ENCODE results near the gene PGLYRP1. TPM values are rescaled to one million over a fixed set of nuclear protein-coding genes. Genes with fewer than 3 reads are reported as not detected.

Gene PGLYRP1
- polyA plus RNA-seq, 4 donors: 0.44 to 1.3 TPM; not detected in 2

DNA sequence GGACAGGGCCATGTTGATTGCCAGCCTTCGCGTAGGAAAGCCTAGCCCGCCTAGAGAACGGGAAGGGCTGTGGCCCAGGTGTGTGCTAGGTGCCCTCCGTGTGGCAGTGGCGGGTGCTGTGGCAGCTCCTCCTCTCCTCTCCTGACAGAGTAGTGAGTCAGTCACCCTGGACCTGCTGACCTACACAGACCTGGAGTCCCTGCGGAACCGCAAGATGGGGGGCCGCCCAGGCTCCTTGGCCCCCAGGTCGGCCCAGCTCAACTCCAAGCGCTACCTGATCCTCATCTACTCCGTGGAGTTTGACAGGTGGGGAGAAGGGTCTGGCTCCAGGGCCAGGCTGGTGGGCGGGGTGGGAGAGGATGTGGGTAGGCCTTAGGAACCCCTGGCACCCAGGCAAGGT, 16.4 kb downstream of the PGLYRP1 start:
- DNase-seq (ENCODE audit: low read depth in 4 of 4, low spot score in 3 of 4): no peak

DNA sequence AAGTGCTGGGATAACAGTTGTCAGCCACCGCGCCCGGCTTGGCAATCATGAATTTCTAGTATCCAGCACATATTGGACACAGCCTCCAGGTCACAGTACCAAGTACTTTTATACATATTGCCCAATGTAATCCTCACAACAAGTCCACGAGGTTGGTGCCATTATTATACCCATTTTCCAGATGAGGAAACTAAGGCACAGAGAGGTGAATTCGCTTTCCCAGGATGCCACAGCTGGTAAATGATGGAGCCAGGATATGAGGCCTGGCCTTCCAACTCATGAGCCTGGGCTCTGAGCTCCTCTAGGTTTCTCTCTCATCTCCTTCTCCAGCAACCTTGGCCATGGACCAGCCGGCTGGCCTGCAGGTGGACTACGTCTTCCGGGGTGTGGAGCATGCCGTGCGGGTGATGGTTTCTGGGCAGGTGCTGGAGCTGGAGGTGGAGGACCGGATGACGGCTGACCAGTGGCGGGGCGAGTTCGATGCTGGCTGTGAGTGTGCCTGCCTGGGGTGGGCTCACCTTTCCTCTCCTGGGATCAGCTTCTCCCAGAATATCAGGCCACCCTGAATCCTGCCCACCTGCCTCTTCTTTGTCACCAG, 20.1 kb downstream of the PGLYRP1 start:
- DNase-seq (ENCODE audit: low read depth in 4 of 4, low spot score in 3 of 4): no peak

DNA sequence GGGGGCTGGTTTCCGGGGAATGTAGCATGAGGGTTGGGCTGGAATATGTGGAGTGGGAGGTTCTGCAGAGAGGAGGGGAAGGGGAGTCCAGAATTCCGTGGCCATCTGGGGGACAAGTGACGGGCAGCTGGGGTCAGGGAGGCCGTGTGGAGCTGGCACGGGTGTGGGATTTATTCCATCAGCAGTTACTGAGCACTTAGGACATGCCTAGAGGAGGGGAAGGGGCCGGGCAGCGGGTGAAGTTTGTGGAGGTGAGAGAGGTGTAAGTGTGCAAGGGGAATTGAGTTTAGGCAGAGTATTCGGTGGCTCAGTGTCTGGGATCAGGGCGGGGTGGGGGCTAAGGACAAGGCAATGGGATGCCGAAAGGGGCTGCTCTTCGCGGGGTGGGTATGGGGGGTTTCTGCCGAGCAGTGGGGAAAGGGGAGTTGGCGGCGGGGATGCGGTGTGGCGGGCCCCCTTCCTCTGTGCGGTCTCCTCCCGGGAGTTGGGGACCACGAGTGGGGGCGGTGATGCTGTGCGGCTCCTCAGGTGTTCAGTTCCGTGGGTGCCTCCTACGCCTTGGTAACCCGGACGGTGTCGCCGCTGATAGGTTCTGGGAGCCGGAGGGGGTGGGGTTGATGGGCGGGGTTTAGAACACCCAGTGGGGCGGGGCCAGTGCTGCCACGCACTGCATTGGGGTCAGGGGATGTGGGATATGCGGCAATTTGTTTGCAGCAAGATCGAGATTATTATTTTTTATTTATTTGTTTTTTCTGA, 22.2 kb downstream of the PGLYRP1 start:
- DNase-seq (ENCODE audit: low read depth in 4 of 4, low spot score in 3 of 4): no peak

DNA sequence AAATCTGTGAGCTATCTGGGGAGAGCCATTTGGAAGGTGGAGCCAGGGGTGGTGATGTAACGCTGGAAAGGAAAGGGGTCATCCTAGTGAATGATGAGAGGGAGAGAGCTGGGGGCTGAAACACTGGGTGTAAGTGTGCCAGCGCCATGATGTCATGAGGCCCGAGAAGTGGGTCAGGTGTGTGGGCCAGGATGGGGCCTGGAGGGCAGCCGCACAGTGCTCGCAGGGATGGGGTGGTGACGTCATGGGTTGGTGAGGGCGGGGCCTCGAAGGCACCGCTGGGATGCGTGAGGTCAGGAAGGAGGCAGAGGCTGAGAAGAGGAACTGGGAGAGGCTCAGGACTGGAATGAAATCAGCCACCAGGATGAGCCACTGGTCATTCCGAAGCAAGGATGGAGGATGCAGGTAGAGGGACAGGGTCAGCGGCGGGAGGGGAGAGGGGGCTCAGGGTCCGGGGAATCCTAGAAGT, 23.2 kb downstream of the PGLYRP1 start:
- DNase-seq (ENCODE audit: low read depth in 4 of 4, low spot score in 3 of 4): no peak

DNA sequence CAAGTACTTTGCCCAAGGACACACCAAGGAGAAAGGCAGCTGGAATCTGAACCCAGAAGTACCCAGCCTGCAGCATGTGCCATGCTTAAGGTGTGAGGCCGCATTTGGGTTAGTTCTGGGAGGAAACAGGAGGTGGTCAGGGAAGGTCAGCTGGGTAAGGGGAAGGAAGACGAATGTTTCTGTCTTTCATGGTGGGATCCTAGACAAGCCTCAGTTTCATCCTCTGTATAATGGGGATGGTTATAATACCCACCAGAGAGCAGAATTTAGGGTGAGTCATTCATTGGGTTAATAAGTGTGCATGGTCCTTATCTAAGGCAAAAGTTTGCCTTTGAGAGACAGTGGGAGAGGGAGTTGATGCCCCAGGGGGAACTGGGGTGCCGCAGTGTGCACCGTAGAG, 24.0 kb downstream of the PGLYRP1 start:
- no peak for DNase-seq (ENCODE audit: low read depth in 4 of 4, low spot score in 3 of 4)

DNA sequence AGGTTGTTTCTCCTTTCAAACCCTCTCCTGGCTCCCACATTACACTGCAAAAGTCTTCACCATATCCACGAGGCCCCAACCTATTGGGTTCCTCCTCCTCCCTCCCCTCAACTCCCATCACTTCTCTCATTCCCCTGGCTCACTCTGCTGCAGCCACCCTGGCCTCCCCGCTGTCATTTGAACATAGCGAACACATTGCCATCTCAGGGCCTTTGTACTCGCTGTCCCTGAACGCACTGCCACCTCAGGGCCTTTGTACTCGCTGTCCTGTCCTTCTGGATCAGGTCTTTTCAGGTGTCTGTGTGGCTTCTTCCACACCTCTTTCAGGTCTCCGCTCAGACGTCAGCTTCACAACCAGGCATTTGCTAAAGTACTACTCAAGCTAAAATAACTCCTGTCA, 25.9 kb downstream of the PGLYRP1 start:
- no peak for DNase-seq (ENCODE audit: low read depth in 4 of 4, low spot score in 3 of 4)

DNA sequence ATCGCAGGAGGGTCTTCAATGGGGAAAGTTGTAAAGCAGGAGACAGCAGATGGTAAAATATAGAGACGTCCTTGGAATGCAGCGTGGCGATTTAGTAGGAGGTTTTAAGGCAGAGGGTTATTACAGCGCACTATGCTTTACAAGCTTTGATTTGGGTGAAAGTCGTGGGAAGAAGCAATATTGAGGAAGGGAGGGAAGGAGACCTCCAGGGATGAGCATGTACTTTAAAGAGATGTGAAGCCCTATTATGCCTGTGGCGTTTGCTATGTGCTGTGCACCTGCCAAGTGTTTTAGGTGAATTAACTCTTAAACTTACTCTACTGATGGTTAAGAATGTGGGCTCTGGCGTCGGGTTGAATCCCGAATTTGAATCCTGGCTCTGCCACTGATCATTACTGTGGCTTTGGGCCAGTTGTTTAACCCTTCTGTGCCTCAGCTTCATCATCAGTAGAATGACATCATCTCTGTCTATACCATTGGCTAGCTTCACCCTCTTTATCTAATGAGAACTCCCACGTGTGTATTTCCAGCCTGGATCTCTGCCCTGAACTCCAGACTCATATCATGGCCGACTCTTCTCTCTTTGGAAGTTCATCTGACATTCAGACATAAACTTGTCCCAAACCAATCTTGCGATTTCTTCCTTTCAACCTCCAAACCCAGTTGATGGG, 27.0 kb downstream of the PGLYRP1 start:
- no peak for DNase-seq (ENCODE audit: low read depth in 4 of 4, low spot score in 3 of 4)

DNA sequence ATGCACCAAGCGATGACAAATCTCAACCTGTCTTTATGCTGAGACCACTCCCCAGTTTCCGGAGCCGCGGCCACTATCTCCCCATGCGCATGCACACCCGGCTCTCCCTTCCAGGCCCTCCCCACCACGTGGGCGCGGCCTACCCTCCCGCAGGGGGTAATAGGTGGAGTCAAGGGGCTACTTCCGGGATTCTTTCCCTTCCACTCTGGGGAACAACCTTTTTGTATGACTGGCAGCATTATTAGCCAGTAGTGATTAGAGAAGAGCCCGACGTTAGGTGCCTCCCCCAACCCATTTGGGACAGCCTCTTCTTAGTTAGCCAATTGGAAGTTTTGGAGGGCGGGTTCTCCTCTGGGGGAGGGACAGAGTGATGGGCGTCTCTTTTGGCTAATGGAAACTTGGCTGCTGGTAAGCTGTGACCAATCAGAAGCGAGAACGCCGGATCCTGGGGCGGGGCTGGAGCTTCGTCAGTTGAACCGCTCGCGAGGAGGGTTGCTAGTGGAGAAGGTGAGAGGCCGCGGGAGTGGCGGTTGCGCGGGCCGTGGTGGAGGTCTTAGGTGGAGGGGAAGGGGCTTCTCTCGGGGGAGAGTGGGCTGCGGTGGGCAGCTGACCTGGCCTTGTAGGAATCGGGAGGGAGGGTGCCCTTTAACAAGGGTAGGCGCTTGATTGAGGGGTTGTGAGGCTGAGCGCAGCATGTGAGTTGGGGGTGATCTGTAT, 27.7 kb downstream of the PGLYRP1 start, which contains the start of gene CCDC61:
Gene CCDC61 (plus strand): TSS at position 470 of the 717 bp plus-strand sequence. CDS start 7,552 bp downstream, outside the sequence.
- DNase-seq (ENCODE audit: low read depth in 4 of 4, low spot score in 3 of 4): peak; percentile 98 to 100 (median 100)

DNA sequence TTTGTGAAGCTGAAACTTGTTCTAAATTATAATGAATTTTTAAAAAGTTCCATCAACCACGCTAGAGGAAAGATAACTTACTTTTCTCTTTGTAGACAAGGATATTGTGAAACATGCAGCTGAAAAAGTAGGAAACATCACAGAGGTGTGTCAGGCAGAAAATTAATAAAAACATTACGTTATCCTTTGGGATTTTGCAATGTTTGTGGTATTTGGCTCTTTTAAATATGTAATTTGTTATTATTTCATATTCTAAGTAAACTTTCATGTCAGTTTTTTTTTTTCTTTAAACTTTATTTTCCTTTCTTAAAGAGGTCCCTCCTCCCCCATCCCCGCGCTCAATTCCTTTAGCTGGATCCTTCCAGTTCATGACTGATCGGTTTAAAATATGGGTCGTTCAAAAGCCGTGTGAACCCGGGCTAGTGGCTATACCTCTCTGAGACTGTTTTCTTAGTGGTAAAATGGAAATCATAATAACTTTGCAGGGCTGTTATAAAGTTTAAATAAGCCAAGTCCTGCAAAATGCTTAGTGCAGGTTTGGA, 28.3 kb downstream of the PGLYRP1 start:
- no peak for DNase-seq (ENCODE audit: low read depth in 4 of 4, low spot score in 3 of 4)

DNA sequence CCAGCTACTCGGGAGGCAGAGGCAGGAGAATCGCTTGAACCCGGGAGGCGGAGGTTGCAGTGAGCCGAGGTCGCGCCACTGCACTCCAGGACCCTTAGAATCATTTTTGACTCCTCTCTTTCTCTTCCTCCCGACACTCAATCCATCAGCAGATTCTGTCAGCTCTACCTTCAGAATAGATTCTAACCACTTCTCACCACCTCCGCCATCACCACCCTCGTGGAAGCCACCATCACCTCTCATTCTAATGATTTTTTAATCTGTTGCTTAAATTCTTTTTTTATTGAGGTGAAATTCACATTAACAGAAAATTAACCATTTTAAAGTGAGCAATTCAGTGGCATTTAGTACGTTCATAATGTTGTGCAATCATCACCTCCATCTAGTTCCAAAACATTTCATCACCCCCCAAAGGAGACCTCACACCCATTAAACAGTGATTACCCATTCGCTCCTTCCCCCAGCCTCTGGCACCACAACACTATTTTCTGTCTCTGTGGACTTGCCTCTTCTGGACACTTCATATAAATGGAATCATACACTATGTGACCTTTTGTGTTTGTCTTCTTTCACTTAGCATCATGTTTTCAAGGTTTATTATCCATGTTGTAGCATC, 32.6 kb downstream of the PGLYRP1 start:
- no peak for DNase-seq (ENCODE audit: low read depth in 4 of 4, low spot score in 3 of 4)

DNA sequence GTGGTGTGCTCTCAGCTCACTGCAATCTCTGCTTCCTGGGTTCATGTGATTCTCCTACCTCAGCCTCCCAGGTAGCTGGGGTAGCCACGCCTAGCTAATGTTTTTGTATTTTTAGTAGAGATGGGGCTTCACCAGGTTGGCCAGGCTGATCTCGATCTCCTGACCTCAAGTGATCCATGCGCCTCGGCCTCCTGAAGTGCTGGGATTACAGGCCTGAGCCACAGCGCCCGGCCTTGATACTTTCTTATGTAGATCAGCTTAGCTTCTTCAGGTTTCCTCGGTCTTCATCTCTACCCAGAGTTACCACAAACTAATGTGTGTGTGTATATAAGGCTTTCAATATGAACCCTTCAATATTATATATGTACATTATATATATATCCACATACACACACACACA, 37.5 kb downstream of the PGLYRP1 start:
- no peak for DNase-seq (ENCODE audit: low read depth in 4 of 4, low spot score in 3 of 4)

DNA sequence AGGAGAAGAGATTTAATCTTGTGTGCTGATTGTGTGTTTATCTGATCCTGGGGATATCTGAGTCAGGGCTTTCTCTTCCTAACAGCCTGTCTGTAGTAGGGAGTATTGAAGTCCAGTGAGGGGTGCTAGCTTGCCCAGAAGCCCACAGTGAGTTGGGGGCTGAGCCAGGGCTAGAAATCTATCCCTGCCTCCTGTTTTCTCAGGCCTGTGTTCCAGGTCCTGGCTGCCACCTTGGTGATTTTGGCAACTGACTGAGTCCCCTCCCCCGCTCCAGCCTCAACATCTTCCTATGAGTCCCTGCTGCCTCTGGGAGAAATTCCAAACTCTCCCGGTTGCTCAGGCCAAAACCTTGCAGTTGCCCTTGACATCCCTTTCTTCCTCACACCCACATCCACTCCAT, 41.5 kb downstream of the PGLYRP1 start:
- no peak for DNase-seq (ENCODE audit: low read depth in 4 of 4, low spot score in 3 of 4)

DNA sequence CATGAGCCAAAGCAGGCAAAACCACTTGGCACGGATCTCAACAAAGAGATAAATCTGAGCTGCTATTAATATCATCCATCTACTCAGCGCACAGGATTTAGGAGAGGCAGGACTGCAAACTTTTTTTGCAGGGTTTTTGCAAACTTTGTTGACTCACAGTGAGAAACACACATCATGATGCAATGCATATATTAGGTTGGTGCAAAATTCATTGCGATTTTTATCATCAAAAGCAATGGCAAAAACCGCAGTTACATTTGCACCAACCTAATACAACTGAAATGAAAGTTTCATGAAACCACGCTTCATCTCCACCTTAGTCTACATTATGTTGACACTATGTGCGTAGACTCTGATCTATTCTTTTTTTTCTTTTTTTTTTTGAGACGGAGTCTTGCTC, 44.7 kb downstream of the PGLYRP1 start:
- DNase-seq (ENCODE audit: low read depth in 4 of 4, low spot score in 3 of 4): no peak

DNA sequence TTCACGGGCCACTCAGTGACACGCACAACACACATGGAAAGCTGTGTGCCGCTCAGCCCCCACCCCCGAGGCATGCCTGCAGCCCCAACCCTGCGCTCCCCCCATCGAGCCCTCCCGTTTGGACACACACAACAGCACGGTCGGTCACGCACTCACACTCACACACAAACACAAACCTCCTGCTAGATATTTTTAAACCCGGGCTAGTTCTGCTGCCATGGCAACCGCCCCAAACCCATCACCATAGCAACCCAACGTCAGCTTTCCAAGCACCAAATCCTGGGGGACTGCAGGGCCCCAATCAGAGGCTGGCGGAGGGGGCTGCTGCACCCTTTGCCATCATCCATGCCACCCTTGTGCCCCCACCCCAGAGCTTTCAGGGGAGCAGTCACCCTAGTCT, 46.7 kb downstream of the PGLYRP1 start:
- no peak for DNase-seq (ENCODE audit: low read depth in 4 of 4, low spot score in 3 of 4)

DNA sequence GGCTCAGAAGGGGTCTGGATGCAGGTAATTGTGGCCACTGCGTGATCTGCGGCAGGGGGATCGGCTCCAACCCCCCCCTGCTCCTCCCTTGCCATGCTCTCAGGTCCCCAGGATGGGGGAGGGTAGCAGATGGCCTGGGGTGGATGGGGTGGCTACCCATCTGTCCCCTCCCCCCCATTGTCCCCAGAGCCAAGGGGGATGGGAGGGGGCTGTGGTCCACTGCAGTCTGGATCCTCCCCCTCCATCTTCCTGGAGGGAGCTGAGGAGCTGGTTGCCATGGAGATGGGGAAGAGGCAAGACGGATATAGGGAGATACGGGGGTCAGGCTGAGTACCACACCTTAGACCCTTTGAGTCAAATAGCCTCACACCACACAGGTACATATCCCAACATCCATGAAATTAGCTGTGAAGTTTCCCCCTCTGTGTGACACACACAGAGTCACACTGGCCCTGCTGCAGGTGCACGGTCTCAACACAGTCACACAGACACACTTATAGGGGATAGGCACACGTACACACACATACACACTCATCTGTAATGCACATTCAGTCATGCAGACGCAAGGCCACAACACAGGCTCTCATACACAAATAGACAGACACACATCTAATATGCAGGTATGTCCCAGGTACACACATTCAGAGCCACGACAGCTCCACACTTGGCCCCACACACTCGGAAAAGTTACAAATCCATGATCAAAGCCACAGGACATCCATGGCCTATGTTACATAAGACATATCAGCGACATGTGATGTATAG, 47.4 kb downstream of the PGLYRP1 start:
- DNase-seq (ENCODE audit: low read depth in 4 of 4, low spot score in 3 of 4): no peak

DNA sequence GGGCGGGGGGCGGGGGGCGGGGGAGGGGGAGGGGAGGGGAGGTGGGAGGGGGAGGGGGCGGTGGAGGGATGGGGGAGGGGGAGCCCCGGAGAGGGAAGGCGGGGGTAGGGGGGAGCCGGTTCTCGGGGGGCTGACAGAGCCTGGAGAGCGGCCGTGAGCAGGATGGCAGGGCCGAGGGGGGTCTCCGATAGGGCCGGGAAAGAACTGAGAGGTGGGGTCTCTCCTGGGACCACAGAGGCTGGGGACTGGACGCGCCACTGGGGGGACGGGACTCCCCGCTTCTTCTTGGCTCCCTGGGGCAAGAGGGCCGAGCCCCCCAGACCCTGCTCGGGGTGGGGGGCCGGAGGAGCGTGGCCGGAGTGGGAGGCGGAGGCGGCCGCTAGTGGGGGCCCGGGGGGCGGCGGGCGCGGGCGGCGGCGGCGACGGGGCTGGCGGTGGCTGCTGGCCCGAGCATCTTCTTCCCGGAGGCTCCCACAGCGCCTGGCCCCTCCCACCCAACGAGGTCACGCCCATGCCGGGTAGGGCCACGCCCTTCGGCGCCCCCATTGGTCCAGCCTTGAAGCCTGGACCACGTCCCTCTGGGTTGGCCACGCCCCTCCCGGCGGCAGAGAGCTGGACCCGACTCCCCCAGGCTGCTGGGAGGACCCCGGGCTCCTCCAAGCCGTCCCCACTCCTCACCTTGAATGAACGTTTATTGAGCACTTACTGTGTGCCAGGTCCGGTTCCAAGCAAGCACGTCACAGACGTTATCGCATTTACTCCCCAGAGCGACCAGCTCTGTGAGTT, 49.1 kb downstream of the PGLYRP1 start, which contains the start of gene NOVA2:
Gene NOVA2 (minus strand): TSS at position 313 of the 786 bp plus-strand sequence. CDS start 514 bp downstream, outside the sequence.
- DNase-seq (ENCODE audit: low read depth in 4 of 4, low spot score in 3 of 4): no peak

DNA sequence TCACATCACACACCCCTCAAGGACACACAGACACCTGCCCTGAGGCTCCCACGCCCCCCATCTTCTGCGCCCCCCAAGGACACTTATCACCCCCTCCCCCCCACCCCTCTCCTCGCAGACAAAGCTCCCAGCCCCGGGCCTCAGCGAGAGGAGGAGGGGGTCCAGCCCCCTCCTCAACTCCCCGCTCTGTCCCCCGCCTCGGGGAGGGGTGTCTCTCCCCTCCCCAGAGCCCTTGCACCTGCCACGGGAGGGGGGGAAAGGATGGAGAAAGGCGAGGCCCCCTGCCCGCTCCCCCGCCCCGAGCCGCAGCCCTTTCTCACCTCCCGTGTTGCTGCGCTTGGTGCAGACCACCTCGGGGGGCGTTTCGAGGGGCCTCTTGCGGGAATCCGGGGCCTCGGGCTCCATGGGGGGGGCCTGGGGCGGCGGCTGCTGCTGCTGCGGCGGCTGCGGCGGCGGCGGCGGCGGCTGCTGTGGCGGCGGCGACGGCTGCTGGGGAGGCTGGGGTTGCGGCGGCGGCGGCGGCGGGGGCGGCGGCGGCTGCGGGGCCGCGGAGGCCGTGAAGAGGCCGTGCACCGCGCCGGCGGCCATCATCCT, 49.8 kb downstream of the PGLYRP1 start:
- no peak for DNase-seq (ENCODE audit: low read depth in 4 of 4, low spot score in 3 of 4)
